AG04450 (cell line): ENCODE measurements around the gene TOP3B. TPM values are rescaled to one million over a fixed set of nuclear protein-coding genes. Genes with fewer than 3 reads are reported as not detected.

Source experiments
- CTCF ChIA-PET: fragments of 300-600, 350-600 bp; formaldehyde crosslinking; extraction: SDS; loops from one replicate; lab custom pipeline; 2022; ENCODE audit warnings: antibody characterized with exemption, inconsistent platforms; lab: Charles Lee
- POLR2A ChIA-PET: fragments of 350-600 bp; formaldehyde crosslinking; extraction: SDS; loops from one replicate; lab custom pipeline; 2021; ENCODE audit warnings: antibody characterized with exemption, inconsistent platforms; lab: Yijun Ruan, JAX
- DNase-seq: peaks from one replicate; pipeline ENCODE4 v3.0.0-alpha.2; 2011; ENCODE audit warnings: low read depth, low spot score
- H3K27ac ChIP-seq: one replicate; pipeline ENCODE4 v1.5.1; 2012; ENCODE audit warnings: low read depth, low read length, control low read depth
- H3K27me3 ChIP-seq: one replicate; pipeline ENCODE4 v1.6.0; 2012; ENCODE audit warnings: low read length; ENCODE audit not compliant: control insufficient read depth, insufficient read depth
- H3K4me3 ChIP-seq: 2 replicates; pipeline ENCODE4 v1.5.1; 2011; ENCODE audit warnings: mild to moderate bottlenecking, low read depth, low read length, control low read depth
- H3K9me3 ChIP-seq: 2 replicates; pipeline ENCODE4 v1.5.1; 2012; ENCODE audit warnings: low read length; ENCODE audit not compliant: control insufficient read depth, insufficient read depth
- CTCF ChIP-seq: IDR thresholded peaks from 2 replicates; pipeline ENCODE4 v1.5.1; 2011; ENCODE audit warnings: low read depth, low read length, control low read depth, inconsistent platforms
- polyA plus RNA-seq: library from polyadenylated mRNA; depleted of rRNA; stranded (reverse); fragments of >200 nt; gene quantifications from 2 replicates; pipeline ENCODE4 v1.2.3, GENCODE V29; 2011

The TOP3B gene
- polyA plus RNA-seq, 1 experiment, result 10.3 TPM

DNA sequence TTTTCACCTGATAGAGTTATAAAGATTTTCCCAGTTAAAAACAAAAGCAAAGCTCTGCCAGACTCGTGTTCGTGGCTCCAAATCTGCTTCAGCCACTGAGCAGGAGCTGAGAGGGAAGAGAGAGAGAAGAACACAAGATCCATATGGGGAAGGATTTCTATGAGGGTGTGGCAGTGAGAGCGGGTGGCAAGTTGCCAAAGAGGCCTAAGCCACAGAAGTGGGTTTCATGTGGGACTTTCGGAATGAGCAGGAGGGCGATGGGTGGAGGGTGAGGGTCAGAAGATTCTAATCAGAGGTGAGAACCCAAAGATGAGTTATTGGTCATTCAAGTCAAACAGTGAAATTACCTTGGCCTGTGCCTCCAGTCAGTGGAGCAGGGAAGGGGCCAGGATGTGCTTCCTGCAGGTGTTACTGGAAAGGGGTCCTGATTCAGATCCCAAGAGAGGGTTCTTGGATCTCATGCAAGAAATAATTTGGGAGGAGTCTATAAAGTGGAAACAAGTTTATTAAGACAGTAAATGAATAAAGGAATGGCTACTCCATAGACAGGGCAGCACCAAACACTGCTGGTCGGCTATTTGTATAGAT lies 40.5 kb upstream of the TOP3B start:
- Histone ChIP-seq H3K4me3 (no peak overlapping the region), H3K27me3 (peaks cover 5% of the 10 kb centered on the region), H3K9me3 (no peaks in the 10 kb centered on the region), H3K27ac (no peak overlapping the region)
- CTCF ChIA-PET, result no interaction called here
- no peak for DNase-seq
- TF ChIP-seq CTCF, result no peak
- POLR2A ChIA-PET, result no interaction called here

DNA sequence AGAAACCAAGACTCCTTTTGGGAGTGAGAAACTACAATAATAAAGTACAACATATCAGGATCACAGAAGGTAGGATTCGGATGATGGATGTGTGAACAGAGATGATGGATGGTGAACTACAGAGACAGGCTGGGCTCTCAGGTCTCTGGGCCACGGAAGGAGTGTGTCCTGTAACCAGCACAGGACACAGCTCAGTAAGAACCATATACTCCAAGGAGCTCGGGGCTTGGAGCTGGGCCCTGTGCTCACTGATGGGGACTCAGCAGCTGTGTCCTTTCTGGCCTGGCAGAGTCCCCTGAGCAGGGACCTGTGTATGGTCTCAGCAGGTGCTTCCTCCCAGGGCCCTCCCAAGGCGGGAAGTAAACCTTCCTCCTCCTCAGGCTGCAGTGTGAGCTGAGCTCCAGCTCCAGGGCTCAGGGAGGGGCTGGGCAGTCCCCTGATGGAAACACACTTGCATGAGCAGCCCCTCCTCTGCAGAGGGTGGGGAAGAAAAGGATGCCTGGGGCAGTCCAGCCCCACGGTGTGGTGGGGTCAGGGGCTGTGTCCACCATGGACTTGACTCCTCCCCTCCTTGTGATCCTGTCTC lies 39.8 kb upstream of the TOP3B start:
- TF ChIP-seq CTCF, result no peak
- ChIA-PET CTCF (interaction anchor here (1.1 kb wide), 1 partner anchor 9 kb away, joined by 5 read pairs; no protein-coding TSS in a partner anchor), POLR2A (no interaction called here)
- no peak for DNase-seq
- H3K27me3 ChIP-seq, result peaks cover 6% of the 10 kb centered on the region
- no peaks in the 10 kb centered on the region for H3K9me3 ChIP-seq
- no peak overlapping the region for H3K4me3 ChIP-seq
- no peak overlapping the region for H3K27ac ChIP-seq

DNA sequence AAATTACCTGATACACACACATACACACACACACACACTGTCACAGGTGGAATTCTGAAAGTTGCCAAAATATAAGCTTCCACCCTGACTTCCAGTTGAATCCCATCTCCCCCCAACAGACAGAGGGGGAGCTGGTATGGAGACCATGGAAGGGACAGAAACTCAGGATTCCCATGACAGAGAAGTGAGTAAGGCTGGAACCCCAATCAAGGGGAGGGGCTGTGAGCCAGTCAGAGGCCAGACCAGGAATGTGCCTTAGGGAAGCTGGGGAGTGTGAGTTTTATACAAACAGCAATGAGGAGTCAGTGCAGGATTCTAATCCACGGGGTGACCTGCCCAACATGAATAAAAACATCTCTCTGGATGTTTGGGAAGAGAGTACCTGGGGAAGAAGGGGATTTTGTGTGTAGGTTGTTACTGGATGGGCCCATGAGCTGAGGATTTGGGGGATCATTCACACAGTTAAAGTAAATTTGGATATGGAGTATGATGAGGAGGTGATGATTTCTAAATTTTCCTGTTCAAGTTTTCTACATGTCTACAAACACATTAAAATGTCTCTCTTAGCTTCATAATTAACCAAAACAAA lies 38.7 kb upstream of the TOP3B start:
- H3K27me3 ChIP-seq, result peaks cover 9% of the 10 kb centered on the region
- H3K4me3 ChIP-seq, result no peak overlapping the region
- POLR2A ChIA-PET, result no interaction called here
- no peak overlapping the region for H3K27ac ChIP-seq
- no peaks in the 10 kb centered on the region for H3K9me3 ChIP-seq
- no peak for DNase-seq
- CTCF ChIA-PET, result interaction anchor here (1.1 to 1.6 kb wide), 2 partner anchors 10 to 40 kb away, joined by 5 to 6 read pairs; no protein-coding TSS in a partner anchor
- TF ChIP-seq CTCF, result no peak

DNA sequence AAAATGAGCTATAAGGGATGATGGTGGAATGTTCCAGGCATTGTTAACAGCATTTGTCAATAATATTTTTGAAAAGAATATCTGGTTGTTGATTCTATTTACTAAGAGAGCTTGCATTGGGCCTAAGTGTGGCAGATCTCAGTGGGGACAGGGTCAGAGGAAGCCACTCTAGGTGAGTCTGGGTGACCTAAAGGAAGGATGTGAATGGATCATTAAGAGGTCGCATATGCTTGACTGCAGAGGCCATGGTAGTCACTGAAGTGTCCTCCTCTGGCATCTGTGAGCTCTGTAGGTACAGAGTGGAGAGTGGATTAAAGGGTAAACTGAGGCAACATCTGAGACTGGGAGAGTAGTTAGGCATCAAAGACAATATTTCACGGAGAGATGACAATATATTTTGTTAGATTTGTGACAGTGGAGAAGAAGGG lies 37.9 kb upstream of the TOP3B start:
- no peak overlapping the region for H3K27ac ChIP-seq
- DNase-seq, result no peak
- peaks cover 9% of the 10 kb centered on the region for H3K27me3 ChIP-seq
- ChIA-PET POLR2A (no interaction called here), CTCF (interaction anchor here (1.6 kb wide), 1 partner anchor 41 kb away, joined by 6 read pairs; no protein-coding TSS in a partner anchor)
- no peak for TF ChIP-seq CTCF
- H3K9me3 ChIP-seq, result no peaks in the 10 kb centered on the region
- no peak overlapping the region for H3K4me3 ChIP-seq
